Cardiac septum (tissue), 1 donor: ENCODE results near the gene MTX1. TPM values are rescaled to one million over a fixed set of nuclear protein-coding genes. Genes with fewer than 3 reads are reported as not detected.
A peak's percentile ranks its signal among the peaks of the same experiment; 100 is the strongest.

Experiments
- DNase-seq: peaks from one replicate; pipeline ENCODE4 v3.0.0-alpha.2; 2020; ENCODE audit warnings: low spot score
- intact Hi-C: fragments of 100-400 bp; cut with DNase I; formaldehyde crosslinking; loops from one replicate; pipeline ENCODE4 v1.14.0; 2022
- total RNA-seq: library from RNA; stranded (reverse); fragmentation: NEBNext Ultra II Directional; extraction: Animal tissue kit (Norgen Biotek cat#: 25700); gene quantifications from one replicate; pipeline ENCODE4 v1.2.1, GENCODE V29; 2021
- donor health status: DM: no; HTN: no; CAD: no.

The MTX1 gene
- total RNA-seq, 1 donor from 2014 or later, result 16.4 TPM

DNA sequence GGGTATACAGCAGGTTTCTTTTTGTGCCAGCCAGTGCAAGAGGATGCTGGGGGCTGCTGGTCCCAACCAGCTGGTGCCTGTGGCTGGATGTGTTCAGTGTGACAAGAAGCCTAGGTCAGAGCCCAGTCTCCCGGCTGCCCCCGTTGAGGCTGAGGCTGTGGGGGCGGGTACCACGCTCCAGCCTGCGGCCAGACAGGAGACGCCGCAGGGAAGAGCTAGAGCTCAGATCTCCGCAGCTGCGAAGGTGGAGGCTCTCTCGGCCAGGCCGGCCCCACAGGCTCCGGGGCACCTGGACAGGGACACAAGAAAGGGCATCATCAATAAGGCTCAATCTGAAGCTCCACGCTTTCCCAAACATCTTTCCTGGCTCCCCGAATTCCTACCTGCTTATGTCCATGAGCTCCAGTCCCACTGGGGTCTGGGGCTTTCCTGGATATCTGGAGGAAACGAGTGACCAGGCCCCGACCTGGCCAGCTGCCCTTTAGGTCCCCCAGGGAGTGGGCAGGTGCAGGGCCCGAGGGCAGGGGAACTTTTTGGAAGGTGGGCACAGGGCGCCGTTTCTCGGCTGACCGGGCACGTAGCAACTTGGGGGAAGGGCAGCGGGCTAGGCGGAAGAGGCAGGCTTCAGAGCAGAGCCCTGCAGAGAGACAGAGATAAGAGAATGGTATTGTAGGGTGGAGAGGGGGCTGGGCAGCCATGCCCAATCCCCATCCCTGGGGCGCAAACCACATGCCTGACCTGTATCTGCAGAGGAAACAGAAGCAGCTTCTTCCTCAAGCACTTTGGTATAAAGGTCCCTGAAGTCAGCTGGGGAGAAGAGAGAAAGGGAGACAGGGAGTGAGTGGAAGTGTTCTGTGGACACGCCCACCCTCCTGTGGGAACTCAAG lies 39.4 kb downstream of the MTX1 start:
- intact Hi-C loops, result no loop called here
- DNase-seq, result no peak

DNA sequence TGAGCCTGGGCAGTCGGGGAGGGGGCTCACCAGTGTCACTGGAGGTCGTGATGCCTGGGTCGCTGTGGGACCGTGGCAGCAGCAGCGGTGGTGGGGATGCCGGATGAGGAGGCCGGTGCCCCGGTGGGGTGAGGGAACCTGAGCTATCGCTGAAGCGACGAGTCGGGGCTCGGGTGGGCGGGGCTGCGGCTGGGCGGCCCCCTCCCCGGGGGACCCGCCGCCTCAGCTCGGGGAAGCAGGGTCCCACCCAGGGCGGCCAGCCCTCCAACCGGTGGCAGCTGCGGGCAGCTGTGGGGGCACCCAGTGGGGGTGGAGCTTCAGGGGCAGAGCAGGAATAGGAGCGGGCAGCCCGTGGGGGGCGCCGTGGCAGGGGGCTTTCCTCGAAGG lies 41.7 kb downstream of the MTX1 start:
- no peak for DNase-seq
- intact Hi-C loops, result loop anchor here (2.0 kb wide), 2 partner anchors 73 to 343 kb away; no protein-coding TSS in a partner anchor

DNA sequence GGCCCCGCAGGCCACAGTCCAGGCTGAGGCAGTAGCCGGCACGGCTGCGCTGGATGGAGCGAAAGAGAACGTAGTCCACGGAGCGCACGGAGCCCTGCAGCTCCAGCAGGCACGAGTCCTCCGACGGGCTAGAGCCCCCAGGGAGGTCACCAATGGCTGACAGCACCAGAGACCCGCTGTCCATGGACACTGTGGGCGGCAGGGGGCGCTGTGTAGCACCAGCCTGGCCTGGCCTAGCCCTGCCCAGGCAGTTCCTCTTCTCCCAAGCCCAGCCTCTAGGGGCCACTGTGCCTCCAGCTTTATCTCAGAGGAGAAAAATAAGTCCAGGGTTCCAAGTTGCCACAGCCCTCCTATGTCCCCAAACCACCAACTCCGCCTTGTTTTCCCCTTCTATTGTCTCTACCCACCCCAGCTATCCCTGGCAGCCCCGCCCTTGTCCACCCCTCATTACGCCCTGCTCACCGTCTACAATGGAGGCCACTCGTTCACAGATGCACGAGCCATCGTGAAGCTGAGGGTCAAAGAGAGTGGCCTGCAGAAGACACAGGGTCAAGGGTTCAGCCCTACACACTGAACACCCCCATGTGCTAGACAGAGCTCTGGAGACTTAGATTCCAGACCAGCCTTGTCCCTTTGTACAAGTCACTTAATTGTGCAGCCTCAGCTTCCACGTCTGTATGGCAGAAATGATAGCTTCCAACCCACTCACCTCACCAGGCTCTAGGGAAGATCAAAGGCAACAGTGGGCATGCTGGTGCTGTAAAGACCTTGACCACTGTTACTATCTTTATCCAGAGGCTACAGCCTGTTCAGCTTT lies 42.3 kb downstream of the MTX1 start:
- DNase-seq, result peak; percentile 97
- intact Hi-C loops, result loop anchor here (2.0 kb wide), 2 partner anchors 72 to 342 kb away; no protein-coding TSS in a partner anchor

- intact Hi-C loops, result loop anchor here (2.0 kb wide), 2 partner anchors 71 to 341 kb away; no protein-coding TSS in a partner anchor
- no peak for DNase-seq
Observed at GRCh38 chr1:155251566-155251965, 43.1 kb downstream of the MTX1 start.

DNA sequence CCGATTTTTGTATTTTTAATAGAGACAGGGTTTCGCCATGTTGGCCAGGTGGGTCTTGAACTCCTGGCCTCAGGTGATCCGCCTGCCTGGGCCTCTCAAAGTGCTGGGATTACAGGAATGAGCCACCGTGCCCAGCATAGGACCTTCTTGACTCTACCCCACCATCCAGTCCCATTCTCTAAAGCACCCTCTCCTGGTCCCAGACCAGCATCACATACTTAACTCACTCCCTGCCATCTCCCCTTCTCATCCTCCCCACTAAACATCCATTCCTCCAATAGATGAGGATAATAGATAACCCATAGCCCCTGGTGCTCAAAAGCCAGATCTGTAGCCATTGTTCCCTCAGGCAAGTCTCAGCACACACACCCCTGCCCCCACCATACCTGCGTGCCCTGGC lies 44.7 kb downstream of the MTX1 start:
- no peak for DNase-seq
- intact Hi-C loops, result no loop called here

- no peak for DNase-seq
- intact Hi-C loops, result loop anchor here (2.0 kb wide), 1 partner anchor 55 kb away; the partner anchor contains the start of gene FDPS
Observed at GRCh38 chr1:155253797-155254196, 45.3 kb downstream of the MTX1 start.

DNA sequence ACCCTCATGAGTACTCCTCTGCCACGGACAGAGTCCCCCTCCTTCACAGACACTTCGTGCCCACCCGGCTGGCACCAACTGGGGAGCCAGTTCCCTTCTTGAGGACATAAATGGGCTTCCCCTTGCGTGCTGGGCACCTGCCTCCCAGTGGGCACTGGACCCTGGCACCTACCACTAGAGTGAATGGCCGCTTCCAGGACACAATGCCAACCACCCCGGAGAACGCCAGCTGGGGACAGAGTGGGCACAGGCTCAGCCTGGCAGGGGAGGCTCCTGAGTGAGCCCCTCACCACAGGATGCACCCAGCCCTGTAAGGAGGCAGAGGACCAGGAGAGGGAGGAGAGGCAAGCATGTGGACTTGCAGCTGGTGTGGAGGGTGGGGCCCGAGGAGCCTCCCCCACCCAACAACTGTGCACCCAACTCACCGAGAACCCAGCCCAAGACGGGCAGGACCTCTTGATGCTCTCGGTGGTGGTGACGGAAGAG lies 45.8 kb downstream of the MTX1 start:
- no peak for DNase-seq
- intact Hi-C loops, result loop anchor here (2.0 kb wide), 1 partner anchor 55 kb away; the partner anchor contains the start of gene FDPS

DNA sequence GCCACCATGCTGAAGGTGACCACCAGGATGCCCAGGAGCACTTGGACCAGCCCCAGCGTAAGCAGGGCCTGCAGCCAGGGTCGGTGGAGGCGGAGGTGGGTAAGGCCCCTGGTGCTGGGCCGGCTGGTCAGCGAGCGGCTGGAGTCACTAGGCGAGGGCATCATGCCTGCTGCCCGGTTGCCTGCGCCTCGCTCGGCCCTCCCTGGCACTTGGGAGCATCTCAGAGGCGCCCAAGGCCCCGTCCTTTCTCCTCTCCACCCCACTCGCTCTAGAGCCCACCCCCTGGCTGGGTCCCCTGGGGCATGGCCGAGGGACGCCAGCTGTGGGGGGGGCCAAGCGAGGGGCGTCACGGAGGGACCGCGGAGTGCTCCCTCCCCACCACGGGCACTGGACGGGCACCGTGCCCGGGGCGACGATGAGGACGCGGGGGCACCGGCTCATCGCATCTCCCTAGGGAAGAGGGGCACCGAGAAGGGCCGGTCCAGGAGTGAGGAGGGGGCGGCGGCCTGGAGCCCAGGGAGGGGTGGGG lies 46.3 kb downstream of the MTX1 start:
- intact Hi-C loops, result loop anchor here (2.0 kb wide), 1 partner anchor 54 kb away; the partner anchor contains the start of gene FDPS
- DNase-seq, result no peak

DNA sequence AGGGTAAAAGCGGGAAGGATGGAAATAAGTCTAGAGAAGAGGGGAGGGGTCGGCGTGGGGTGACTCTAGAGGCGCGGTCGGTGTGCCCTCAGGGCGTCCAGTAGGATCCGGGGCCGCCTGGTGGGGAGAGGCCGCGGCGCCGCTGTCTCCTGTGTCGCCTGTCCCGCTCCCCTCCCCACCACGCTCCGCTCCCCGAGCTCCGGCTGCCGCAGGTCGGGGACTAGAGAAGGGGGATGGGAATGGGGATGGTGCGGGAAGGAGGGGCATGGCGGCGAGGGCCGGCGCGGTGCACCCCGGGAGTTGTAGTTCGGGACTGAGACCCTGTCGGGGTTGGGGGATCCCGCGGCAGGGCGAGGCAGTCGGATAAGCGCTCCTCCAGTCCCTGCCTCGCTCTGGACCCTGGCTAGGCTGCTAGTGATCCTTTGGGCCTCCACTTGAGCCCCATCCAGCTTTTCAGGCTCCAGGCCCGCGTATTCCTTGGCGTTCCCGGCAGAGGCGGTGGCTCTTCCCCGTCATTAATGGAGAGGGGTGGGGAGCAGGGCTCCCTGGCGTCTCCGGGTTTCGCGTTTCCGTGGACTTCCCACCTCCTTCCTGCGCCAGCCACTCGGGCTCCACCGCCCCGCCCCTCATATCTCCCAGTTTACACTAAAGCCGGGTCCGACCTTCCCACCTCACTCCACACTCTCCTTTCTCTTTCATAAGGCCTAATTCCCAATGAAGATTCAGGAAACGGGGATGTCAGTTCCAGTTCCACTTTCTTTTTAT lies 46.9 kb downstream of the MTX1 start, which contains the start of gene ENTREP3:
TSS of gene ENTREP3 (minus strand) at position 241 of the 765 bp plus-strand sequence. CDS start 606 bp downstream, outside the sequence.
- peak; percentile 95 for DNase-seq
- intact Hi-C loops, result loop anchor here (2.0 kb wide), 1 partner anchor 53 kb away; the partner anchor contains the start of gene FDPS

DNA sequence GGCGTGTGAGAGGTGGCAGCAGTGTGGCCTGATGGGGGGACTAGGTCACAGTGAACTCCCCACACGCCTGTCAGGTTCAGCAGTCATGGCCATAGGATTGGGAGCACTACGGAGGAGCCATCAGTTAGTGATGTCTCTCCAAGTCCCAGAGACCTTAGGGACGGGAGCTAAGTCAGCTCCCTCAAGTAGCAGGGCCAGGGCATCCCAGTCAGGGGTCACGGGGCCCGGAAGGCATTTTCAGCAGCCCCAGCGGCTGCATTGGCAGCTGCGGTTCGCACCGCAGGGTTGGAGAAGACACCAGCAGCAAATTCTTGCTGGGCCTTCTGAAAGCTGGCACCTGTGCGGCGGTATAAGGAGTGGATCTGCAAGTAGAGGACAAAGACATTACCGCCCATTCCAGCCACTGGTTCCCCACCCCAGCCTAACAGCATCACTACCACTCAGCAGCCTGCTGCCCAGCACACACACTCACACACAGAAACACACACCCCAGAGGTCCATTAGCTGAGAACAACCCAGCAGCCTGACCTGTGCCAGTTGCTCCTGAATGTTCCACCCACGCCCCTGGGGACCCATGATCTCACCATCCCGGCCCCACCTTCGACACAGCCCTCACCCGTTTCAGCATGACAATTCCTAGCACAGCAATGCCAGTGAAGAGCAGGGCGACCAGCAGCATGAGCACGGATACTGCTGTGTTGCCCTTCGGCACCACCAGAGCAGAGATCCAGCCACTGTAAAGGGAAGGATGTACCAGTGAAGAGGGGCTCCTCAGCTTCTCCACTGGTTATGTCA lies 47.8 kb downstream of the MTX1 start:
- intact Hi-C loops, result no loop called here
- DNase-seq, result no peak

GRCh38 chr1:155260276-155260675 lies 51.8 kb downstream of the MTX1 start:
- intact Hi-C loops, result no loop called here
- no peak for DNase-seq

DNA sequence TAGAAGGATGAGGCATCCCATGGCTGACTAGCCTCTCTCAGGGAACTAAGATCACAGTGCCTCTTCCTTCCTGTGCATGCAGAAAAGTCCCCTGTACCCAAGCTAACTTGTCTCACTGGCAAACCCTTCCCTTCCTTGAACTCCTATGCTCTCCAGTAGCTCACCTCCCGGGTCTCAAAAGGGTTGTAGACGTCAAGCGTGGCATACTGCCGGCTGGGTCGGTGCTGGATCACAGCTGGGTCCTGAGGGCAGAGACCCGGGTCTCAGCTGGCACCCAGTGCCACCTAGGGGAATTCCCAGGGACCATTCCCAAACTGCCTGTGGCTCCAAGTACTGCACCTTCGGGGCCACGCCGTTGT lies 53.0 kb downstream of the MTX1 start:
- DNase-seq, result no peak
- intact Hi-C loops, result no loop called here

DNA sequence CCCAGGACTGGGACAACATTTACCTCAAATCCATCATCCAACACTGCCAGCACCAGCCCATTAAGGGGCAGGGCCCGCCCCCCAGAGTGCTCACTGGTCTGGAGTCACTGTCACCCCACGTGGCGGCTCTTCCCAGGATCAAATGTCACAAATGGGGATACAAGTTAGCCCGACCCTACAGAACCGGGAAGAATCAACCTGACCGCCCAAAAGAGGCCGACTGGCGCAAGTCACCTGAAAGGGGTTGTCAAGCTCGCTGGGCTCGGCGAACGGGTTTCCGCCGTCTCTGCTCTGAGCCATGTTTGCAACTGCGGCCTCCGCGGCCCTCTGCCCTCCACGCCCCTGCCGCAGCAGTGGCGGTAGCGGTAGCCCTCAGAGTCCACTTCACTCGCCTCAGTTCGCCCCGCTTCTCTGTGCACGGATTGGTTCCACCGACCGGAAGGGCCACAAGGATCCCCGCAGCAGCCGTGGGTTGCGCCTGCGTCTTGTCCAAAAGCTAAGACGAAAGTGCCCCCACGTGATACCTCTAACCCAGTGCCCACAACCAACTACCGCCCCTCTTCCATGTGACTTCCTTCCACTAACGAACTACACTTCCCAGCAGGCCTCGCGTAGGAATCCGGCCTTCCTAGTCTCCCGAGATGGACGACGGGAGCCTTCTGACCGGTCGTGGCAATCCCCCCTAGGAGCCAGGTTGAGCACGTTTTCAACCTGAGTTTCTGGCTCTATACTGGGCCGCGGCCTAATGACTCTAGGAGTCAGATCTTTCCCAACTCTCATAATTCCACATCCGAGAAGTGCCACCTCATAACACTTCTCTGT lies 53.6 kb downstream of the MTX1 start, which contains the start of gene SCAMP3:
TSS of gene SCAMP3 (minus strand) at position 509 of the 822 bp plus-strand sequence. CDS start at position 300, 209 bp downstream.
- intact Hi-C loops, result no loop called here
- peak; percentile 96 for DNase-seq

DNA sequence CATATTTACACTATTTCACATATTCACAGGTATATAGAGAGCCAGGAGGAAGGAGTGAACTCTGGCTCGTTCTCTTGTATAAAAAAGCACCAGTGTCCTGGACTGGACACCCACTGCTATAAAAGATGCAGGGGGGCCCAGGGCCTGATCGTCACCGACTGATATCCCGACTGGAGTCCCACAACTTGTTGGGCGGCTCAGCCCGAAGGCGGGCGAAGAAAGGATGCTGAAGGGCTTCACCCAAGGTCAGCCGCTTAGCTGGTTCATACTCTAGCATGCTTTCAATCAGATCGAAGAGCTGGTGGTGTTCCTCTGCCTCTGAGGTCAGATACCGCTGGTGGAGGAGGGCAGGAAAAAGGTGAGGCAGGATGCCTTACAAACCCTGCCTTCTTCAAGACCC lies 54.6 kb downstream of the MTX1 start:
- DNase-seq, result no peak
- intact Hi-C loops, result no loop called here
